Prostate gland (tissue), 2 donors: ENCODE results near the gene PTCHD1.

Source experiments
- CTCF ChIP-seq, 4 experiments: fragments of 200-600 bp in 2 of 4; fragments of 450-650 bp in 2 of 4; sonication (generic) in 2 of 4; IDR thresholded peaks; 1 replicate in 3 of 4; 2 replicates in 1 of 4; pipeline ENCODE4 v1.5.1; 2016 to 2019; ENCODE audit warnings: antibody characterized with exemption in 4 of 4, mild to moderate bottlenecking in 2 of 4, moderate library complexity in 2 of 4
- POLR2A ChIP-seq: fragments of 450-650 bp; IDR thresholded peaks from one replicate; pipeline ENCODE4 v1.6.1; 2016; ENCODE audit warnings: antibody characterized with exemption, mild to moderate bottlenecking
- POLR2AphosphoS5 ChIP-seq: sonication (generic); formaldehyde crosslinking; IDR thresholded peaks from one replicate; pipeline ENCODE4 v1.6.1; 2017; ENCODE audit warnings: antibody characterized with exemption

- no peak for TF ChIP-seq CTCF (IDR thresholded peaks at IDR 0.05)
- no peak for TF ChIP-seq POLR2A
- TF ChIP-seq POLR2AphosphoS5, result no peak
Observed at GRCh38 chrX:23332888-23333821, 1.5 kb upstream of the PTCHD1 start.
